ENCODE data around the gene ALOXE3. TPM values are rescaled to one million over a fixed set of nuclear protein-coding genes. Genes with fewer than 3 reads are reported as not detected.

ALOXE3 gene
- total RNA-seq, 2 donors from 2014 or later, result not detected

GRCh38 chr17:8131844-8132441, 13.6 kb upstream of the ALOXE3 start:
- Mint-ChIP-seq H3K36me3 (ENCODE audit: insufficient read depth in 2 of 2) (no peaks in the 10 kb centered on the region), H3K4me1 (ENCODE audit: low read depth) (peaks cover 11% of the 10 kb centered on the region), H3K9me3 (no peaks in the 10 kb centered on the region), H3K27me3 (ENCODE audit: low read depth) (no peaks in the 10 kb centered on the region), H3K4me3 (no peak overlapping the region), H3K27ac (no peak overlapping the region)
- ATAC-seq (replicated peaks in 1 of 2), result peak; percentile 61 to 67
- no peak for DNase-seq

GRCh38 chr17:8128125-8128784, 9.9 kb upstream of the ALOXE3 start:
- Mint-ChIP-seq H3K36me3 (ENCODE audit: insufficient read depth in 2 of 2) (peaks cover 3 to 9% of the 10 kb centered on the region in 2 donors), H3K9me3 (no peaks in the 10 kb centered on the region), H3K4me1 (ENCODE audit: low read depth) (peaks cover 47% of the 10 kb centered on the region), H3K27ac (no peak overlapping the region), H3K27me3 (ENCODE audit: low read depth) (peaks cover 16% of the 10 kb centered on the region), H3K4me3 (no peak overlapping the region)
- ATAC-seq (replicated peaks in 1 of 2), result no peak
- DNase-seq, result no peak

GRCh38 chr17:8126491-8127066, 8.3 kb upstream of the ALOXE3 start:
- DNase-seq (peak; percentile 63 to 67), ATAC-seq (replicated peaks in 1 of 2) (peak; percentile 49 to 50)
- H3K4me3 Mint-ChIP-seq, result peak overlapping the region; percentile 88 to 89
- H3K9me3 Mint-ChIP-seq, result no peaks in the 10 kb centered on the region
- H3K27me3 Mint-ChIP-seq (ENCODE audit: low read depth), result peaks cover 25% of the 10 kb centered on the region
- H3K36me3 Mint-ChIP-seq (ENCODE audit: insufficient read depth in 2 of 2), result peaks cover 3 to 12% of the 10 kb centered on the region in 2 donors
- H3K27ac Mint-ChIP-seq, result peak overlapping the region; percentile 84
- peaks cover 46% of the 10 kb centered on the region for H3K4me1 Mint-ChIP-seq (ENCODE audit: low read depth)

GRCh38 chr17:8125947-8126490, 7.7 kb upstream of the ALOXE3 start:
- H3K27me3 Mint-ChIP-seq (ENCODE audit: low read depth), result peaks cover 25% of the 10 kb centered on the region
- H3K4me3 Mint-ChIP-seq, result peak overlapping the region; percentile 83 to 88
- ATAC-seq (replicated peaks in 1 of 2) (no peak), DNase-seq (peak in 1 of 2 donors; percentile 34)
- peaks cover 48% of the 10 kb centered on the region for H3K4me1 Mint-ChIP-seq (ENCODE audit: low read depth)
- H3K36me3 Mint-ChIP-seq (ENCODE audit: insufficient read depth in 2 of 2), result peaks cover 3 to 12% of the 10 kb centered on the region in 2 donors
- H3K9me3 Mint-ChIP-seq, result no peaks in the 10 kb centered on the region
- H3K27ac Mint-ChIP-seq, result peak overlapping the region; percentile 98

- ATAC-seq (replicated peaks in 1 of 2) (peak; percentile 26 to 29), DNase-seq (peak; percentile 82 to 91)
- H3K4me3 Mint-ChIP-seq, result peak overlapping the region; percentile 83 to 88
- H3K27ac Mint-ChIP-seq, result peak overlapping the region; percentile 98
- H3K4me1 Mint-ChIP-seq (ENCODE audit: low read depth), result peaks cover 54% of the 10 kb centered on the region
- H3K9me3 Mint-ChIP-seq, result no peaks in the 10 kb centered on the region
- peaks cover 25% of the 10 kb centered on the region for H3K27me3 Mint-ChIP-seq (ENCODE audit: low read depth)
- peaks cover 3 to 12% of the 10 kb centered on the region in 2 donors for H3K36me3 Mint-ChIP-seq (ENCODE audit: insufficient read depth in 2 of 2)
Observed at GRCh38 chr17:8125154-8125946, 7.0 kb upstream of the ALOXE3 start.

- ATAC-seq (replicated peaks in 1 of 2) (no peak), DNase-seq (peak; percentile 38 to 58)
- peaks cover 3 to 15% of the 10 kb centered on the region in 2 donors for H3K36me3 Mint-ChIP-seq (ENCODE audit: insufficient read depth in 2 of 2)
Observed at GRCh38 chr17:8124350-8125153, 6.2 kb upstream of the ALOXE3 start.

GRCh38 chr17:8123695-8124349, 5.5 kb upstream of the ALOXE3 start, which contains the start of gene HES7:
HES7 (minus strand) TSS chr17:8124106; CDS start chr17:8124084, 22 bp downstream.
- Mint-ChIP-seq H3K4me1 (ENCODE audit: low read depth) (peaks cover 67% of the 10 kb centered on the region), H3K36me3 (ENCODE audit: insufficient read depth in 2 of 2) (peaks cover 3 to 17% of the 10 kb centered on the region in 2 donors), H3K4me3 (peak within 1 kb of the TSS; percentile 83 to 88), H3K27ac (peak within 1 kb of the TSS; percentile 67), H3K9me3 (no peaks in the 10 kb centered on the region), H3K27me3 (ENCODE audit: low read depth) (peaks cover 25% of the 10 kb centered on the region)
- ATAC-seq (replicated peaks in 1 of 2), result no peak
- no peak for DNase-seq

More at GRCh38 chr17:8124350-8125153, 6.2 kb upstream of the ALOXE3 start:
- Mint-ChIP-seq H3K27ac (peak overlapping the region; percentile 67), H3K9me3 (no peaks in the 10 kb centered on the region), H3K4me1 (ENCODE audit: low read depth) (peaks cover 62% of the 10 kb centered on the region), H3K4me3 (peak overlapping the region; percentile 83 to 88), H3K27me3 (ENCODE audit: low read depth) (peaks cover 25% of the 10 kb centered on the region)

GRCh38 chr17:8122924-8123694, 4.8 kb upstream of the ALOXE3 start:
- Mint-ChIP-seq H3K9me3 (no peaks in the 10 kb centered on the region), H3K4me1 (ENCODE audit: low read depth) (peaks cover 74% of the 10 kb centered on the region)

GRCh38 chr17:8122422-8122923, 4.2 kb upstream of the ALOXE3 start:
- peak overlapping the region; percentile 83 to 88 for H3K4me3 Mint-ChIP-seq
- peaks cover 35% of the 10 kb centered on the region for H3K27me3 Mint-ChIP-seq (ENCODE audit: low read depth)
- H3K4me1 Mint-ChIP-seq (ENCODE audit: low read depth), result peaks cover 80% of the 10 kb centered on the region
- DNase-seq (peak in 1 of 2 donors; percentile 28), ATAC-seq (replicated peaks in 1 of 2) (no peak)
- no peak overlapping the region for H3K27ac Mint-ChIP-seq
- H3K36me3 Mint-ChIP-seq (ENCODE audit: insufficient read depth in 2 of 2), result peaks cover 3 to 17% of the 10 kb centered on the region in 2 donors
- no peaks in the 10 kb centered on the region for H3K9me3 Mint-ChIP-seq

More at GRCh38 chr17:8122924-8123694, 4.8 kb upstream of the ALOXE3 start:
- peak overlapping the region; percentile 83 to 88 for H3K4me3 Mint-ChIP-seq
- H3K27ac Mint-ChIP-seq, result no peak overlapping the region
- peaks cover 28% of the 10 kb centered on the region for H3K27me3 Mint-ChIP-seq (ENCODE audit: low read depth)
- ATAC-seq (replicated peaks in 1 of 2) (peak in 1 of 2 donors; percentile 7), DNase-seq (peak; percentile 56 to 62)
- H3K36me3 Mint-ChIP-seq (ENCODE audit: insufficient read depth in 2 of 2), result peaks cover 3 to 17% of the 10 kb centered on the region in 2 donors

- peak; percentile 44 to 46 for ATAC-seq (replicated peaks in 1 of 2)
- peaks cover 37% of the 10 kb centered on the region for H3K27me3 Mint-ChIP-seq (ENCODE audit: low read depth)
- peak; percentile 83 to 87 for DNase-seq
- H3K4me3 Mint-ChIP-seq, result peak overlapping the region; percentile 83 to 88
- no peaks in the 10 kb centered on the region for H3K9me3 Mint-ChIP-seq
- no peak overlapping the region for H3K27ac Mint-ChIP-seq
- peaks cover 3 to 17% of the 10 kb centered on the region in 2 donors for H3K36me3 Mint-ChIP-seq (ENCODE audit: insufficient read depth in 2 of 2)
- H3K4me1 Mint-ChIP-seq (ENCODE audit: low read depth), result peaks cover 74% of the 10 kb centered on the region
Observed at GRCh38 chr17:8121681-8122421, 3.5 kb upstream of the ALOXE3 start.

Data from activated T-cell treated with anti-CD3 and anti-CD28 coated beads, Interleukin-2, amount 50 U/mL, for 72 hours (primary cell).